Stimulated activated CD4-positive, alpha-beta T cell treated with anti-CD3 and anti-CD28 coated beads, Interleukin-2, amount 100 ng/mL, for 24 hours (primary cell): ENCODE measurements around the gene ST7L.
"Not testable (repeated sequence)": the region's sequence is repeated elsewhere in the genome, so short reads cannot be mapped to it uniquely, and the experiment has no call there.

Experiments used
- DNase-seq, 2 donors: peaks; one replicate each; pipeline ENCODE4 v3.0.0-alpha.2; 2020

ST7L gene

GRCh38 chr1:112486063-112486462 is 132.9 kb downstream of the ST7L start:
- not testable (repeated sequence) for DNase-seq

GRCh38 chr1:112478314-112478713 is 140.6 kb downstream of the ST7L start:
- no peak for DNase-seq

- DNase-seq = no peak
Measured at GRCh38 chr1:112477550-112477949, 141.4 kb downstream of the ST7L start.
